ENCODE data around the gene DOCK2. TPM values are rescaled to one million over a fixed set of nuclear protein-coding genes. Genes with fewer than 3 reads are reported as not detected.

Gene DOCK2
- total and polyA plus RNA-seq, 9 of the 15 experiments (the other 6 are each of a cell fraction or from before 2014, with no cell fraction given), result 4.5 to 42.6 (median 20.5) TPM

DNA sequence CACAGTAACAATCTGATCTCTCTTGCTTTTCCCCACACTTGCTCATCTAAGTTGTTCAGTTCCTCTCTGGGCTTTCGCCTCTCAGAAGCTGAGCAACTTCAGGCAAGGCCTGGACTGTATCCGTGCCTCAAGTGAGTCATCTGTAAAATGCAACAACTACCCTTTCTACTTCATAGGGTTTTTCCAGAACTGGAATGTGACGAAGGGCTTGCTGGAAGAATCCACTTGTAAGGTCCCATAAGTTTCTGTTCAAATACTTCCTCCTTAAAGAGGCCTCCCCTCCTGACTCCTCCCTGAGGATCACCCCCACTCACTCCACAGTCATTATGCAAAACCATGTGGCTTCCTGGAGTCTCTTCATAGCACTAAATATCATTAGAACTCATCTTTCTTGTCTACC, 360.7 kb downstream of the DOCK2 start:
- 17% methylated on average over 3 of the region's 3 CpGs for WGBS (ENCODE audit: insufficient coverage, low coverage, missing lambda C conversion rate)
- no peak for FAIRE-seq
- in situ Hi-C loops (cut with MboI), result no loop called here
- no peak overlapping the region for H3K9ac ChIP-seq (ENCODE audit: insufficient read depth in 1 of 2, low read depth in 2 of 2, low read length in 2 of 2)
- no peak for DNase-seq (ENCODE audit: extremely low read depth in 1 of 4, low spot score in 3 of 4)
- H3K9me3 ChIP-seq (replicated peaks; ENCODE audit: control insufficient read depth, insufficient read depth, low read depth, low read length), result no peaks in the 10 kb centered on the region
- CTCF ChIA-PET (ENCODE audit: low intra/inter-chr PET ratio), result no interaction called here
- H3K4me2 ChIP-seq (ENCODE audit: insufficient read depth, low read length), result no peak overlapping the region
- no TSS peak for BruUV-seq (replicated peaks)
- POLR2A ChIA-PET, result no interaction called here
- intact Hi-C loops (cut with micrococcal nuclease), result no loop called here
- TF ChIP-seq HDAC8 (tag; IDR thresholded peaks at IDR 0.05) (no peak), NEUROD1 (IDR thresholded peaks at IDR 0.05; ENCODE audit: borderline replicate concordance, low read depth, low read length, partially characterized antibody) (no peak), BRD9 (IDR thresholded peaks at IDR 0.05; ENCODE audit: low read depth, partially characterized antibody) (no peak)
- TF ChIP-seq, protein P1, sequence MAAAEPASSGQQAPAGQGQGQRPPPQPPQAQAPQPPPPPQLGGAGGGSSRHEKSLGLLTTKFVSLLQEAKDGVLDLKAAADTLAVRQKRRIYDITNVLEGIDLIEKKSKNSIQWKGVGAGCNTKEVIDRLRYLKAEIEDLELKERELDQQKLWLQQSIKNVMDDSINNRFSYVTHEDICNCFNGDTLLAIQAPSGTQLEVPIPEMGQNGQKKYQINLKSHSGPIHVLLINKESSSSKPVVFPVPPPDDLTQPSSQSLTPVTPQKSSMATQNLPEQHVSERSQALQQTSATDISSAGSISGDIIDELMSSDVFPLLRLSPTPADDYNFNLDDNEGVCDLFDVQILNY (CRISPR knock-in tag; IDR thresholded peaks at IDR 0.05), result no peak
- TF ChIP-seq, protein P2, sequence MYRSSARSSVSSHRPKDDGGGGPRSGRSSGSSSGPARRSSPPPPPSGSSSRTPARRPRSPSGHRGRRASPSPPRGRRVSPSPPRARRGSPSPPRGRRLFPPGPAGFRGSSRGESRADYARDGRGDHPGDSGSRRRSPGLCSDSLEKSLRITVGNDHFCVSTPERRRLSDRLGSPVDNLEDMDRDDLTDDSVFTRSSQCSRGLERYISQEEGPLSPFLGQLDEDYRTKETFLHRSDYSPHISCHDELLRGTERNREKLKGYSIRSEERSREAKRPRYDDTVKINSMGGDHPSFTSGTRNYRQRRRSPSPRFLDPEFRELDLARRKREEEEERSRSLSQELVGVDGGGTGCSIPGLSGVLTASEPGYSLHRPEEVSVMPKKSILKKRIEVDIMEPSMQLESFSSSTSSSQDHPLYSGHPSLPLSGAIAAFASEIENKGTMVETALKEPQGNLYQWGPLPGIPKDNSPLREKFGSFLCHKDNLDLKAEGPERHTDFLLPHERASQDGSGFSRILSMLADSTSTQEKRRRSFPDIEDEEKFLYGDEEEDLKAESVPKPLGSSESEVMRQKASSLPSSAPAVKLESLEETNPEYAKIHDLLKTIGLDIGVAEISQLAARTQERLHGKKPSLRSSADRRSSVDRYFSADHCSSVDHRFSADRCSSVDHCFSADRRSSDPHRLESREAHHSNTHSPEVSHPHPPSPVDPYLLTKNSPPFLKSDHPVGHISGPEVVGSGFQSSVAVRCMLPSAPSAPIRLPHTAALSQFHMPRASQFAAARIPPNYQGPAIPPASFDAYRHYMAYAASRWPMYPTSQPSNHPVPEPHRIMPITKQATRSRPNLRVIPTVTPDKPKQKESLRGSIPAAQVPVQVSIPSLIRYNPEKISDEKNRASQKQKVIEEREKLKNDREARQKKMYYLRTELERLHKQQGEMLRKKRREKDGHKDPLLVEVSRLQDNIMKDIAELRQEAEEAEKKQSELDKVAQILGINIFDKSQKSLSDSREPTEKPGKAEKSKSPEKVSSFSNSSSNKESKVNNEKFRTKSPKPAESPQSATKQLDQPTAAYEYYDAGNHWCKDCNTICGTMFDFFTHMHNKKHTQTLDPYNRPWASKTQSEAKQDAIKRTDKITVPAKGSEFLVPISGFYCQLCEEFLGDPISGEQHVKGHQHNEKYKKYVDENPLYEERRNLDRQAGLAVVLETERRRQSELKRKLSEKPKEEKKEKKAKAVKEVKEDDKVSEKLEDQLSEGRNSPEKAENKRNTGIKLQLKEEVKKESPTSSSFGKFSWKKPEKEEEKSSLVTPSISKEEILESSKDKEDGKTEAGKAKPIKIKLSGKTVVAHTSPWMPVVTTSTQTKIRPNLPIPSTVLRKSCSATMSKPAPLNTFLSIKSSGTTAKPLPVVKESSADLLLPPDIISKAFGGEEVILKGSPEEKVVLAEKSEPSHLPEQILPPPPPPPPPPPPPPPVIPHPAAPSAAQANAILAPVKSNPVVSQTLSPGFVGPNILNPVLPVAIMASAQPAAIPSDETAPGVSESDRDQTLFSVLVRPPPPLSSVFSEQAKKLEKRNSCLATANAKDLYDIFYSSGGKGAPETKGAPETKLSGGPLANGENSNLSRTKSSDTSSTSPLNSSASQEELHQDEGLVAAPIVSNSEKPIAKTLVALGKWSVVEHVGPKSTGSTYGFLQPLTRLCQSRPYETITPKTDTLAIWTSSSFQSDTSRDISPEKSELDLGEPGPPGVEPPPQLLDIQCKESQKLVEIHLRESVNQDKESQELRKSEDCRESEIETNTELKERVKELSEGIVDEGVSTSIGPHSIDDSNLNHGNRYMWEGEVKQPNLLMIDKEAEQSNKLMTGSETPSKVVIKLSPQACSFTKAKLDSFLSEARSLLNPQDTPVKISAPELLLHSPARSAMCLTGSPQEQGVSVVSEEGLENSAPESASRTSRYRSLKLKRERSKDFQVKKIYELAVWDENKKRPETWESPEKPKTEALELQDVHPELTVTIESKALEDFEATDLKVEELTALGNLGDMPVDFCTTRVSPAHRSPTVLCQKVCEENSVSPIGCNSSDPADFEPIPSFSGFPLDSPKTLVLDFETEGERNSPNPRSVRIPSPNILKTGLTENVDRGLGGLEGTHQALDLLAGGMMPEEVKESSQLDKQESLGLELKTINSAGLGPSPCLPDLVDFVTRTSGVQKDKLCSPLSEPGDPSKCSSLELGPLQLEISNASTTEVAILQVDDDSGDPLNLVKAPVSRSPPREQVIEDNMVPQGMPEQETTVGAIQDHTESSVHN (IDR thresholded peaks at IDR 0.05; ENCODE audit: borderline replicate concordance in 1 of 2, low read depth in 1 of 2), result no peak
- no peak for ATAC-seq
- no peak overlapping the region for H3K4me3 ChIP-seq
- H3K4me1 ChIP-seq (replicated peaks in 1 of 2; ENCODE audit: control insufficient read depth in 2 of 2, insufficient read depth in 2 of 2, low read length in 2 of 2), result no peaks in the 10 kb centered on the region
- no peaks in the 10 kb centered on the region for H3K27me3 ChIP-seq (ENCODE audit: control insufficient read depth in 2 of 2, insufficient read depth in 2 of 2, low read length in 2 of 2)
- H3K9me1 ChIP-seq (ENCODE audit: control insufficient read depth, insufficient read depth, low read length), result no peaks in the 10 kb centered on the region
- H4K20me1 ChIP-seq (replicated peaks; ENCODE audit: control insufficient read depth, insufficient read depth, low read length), result no peaks in the 10 kb centered on the region
- no peaks in the 10 kb centered on the region for H3K36me3 ChIP-seq (ENCODE audit: control insufficient read depth, insufficient read depth, low read length)
- H2AFZ ChIP-seq (ENCODE audit: low read depth, low read length), result no peak overlapping the region
- H3K27ac ChIP-seq (ENCODE audit: extremely low read depth, low read depth, low read length), result no peak overlapping the region
- H3K79me2 ChIP-seq (ENCODE audit: control insufficient read depth, insufficient read depth, low read length), result no peaks in the 10 kb centered on the region

Data from K562 (cell line).